Umbilical cord (tissue), 2 donors: ENCODE results near the gene METTL26. TPM values are rescaled to one million over a fixed set of nuclear protein-coding genes. Genes with fewer than 3 reads are reported as not detected.

Experiments used
- DNase-seq: peaks from one replicate; pipeline ENCODE4 v3.0.0-alpha.2; 2015; ENCODE audit warnings: low spot score
- total RNA-seq: library from RNA; depleted of rRNA; stranded (reverse); fragments of >200 nt; gene quantifications from one replicate; pipeline ENCODE4 v1.2.3, GENCODE V29; 2014; ENCODE audit warnings: low replicate concordance; ENCODE audit not compliant: insufficient read depth

The METTL26 gene
- 48.6 TPM for total RNA-seq

DNA sequence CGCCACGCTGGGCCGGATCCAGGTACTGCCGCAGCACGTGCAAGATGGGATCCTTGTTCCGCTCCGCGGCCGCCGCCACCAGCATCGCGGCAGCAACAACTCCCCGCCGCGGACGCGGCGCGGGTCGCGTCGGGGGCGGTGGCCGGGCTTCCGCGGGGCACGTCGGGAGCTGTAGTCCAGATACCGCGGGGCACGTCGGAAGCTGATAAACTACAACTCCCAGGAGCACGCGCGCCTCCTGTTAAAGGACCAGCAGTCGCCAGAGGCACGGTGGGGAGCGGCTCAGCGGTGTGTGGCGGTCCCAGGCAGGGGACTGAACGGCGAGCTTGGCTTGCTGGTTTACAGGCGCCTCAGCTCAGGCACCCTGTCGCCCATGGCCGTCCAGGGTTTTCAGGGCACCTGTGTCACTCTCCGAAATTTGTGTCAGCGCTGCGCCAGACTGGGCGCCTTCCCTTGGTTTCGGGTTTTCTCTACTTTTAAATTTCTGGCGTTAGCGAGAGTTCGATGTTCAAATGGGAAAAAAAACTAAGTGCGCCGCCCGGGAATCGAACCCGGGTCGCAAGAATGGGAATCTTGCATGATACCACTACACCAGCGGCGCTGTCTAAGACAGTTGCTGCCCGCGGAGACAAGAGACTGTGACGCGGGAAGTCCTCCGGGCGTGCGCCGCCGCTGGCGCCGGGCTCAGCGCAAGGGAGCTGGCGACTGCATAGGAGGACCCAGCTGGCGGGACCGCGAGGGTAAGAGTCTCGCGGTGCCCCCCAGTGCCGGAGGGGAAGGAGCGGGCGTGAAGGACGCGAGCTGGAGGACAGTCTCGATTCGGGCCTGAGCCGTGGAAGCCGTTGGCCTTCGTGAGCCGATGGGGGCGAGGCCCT lies at the start of gene METTL26:
Gene METTL26 (minus strand): TSS at position 100 of the 875 bp plus-strand sequence. CDS start 15 bp downstream, at position 85.
- DNase-seq = peak; percentile 97

DNA sequence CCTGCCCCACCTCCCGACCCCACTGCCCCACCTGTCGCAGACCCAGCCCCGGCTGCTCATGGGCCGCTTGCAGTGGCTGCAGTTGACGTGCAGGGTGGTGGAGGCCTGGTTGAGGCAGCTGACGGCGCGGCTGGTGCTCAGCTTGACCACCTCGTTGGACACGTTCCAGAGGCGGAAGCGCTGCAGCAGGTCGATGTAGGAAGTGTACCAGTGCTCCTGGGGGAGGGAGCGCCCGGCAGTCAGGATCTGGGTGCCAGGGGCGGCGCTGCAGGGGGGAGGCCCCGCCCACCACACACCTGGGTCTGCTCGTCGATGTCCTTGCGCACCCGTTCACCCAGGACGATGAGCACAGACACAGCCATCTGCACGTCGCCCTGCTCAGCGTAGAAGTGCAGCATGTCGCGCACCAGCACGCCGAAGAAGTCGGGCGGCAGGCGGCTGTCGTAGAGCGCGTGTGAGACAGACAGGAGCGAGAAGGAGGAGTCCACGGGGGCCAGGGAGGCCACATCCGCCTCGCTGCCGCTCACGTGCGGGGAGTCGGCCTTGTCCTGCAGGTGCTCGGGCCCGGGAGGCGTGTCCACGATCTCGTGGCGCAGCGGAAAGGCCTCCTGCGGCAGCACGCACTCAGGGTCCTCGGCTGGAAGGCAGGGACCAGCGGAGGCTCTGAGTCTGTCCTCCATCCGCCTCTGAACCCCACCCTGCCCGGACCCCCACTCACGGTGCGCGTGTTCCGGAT lies 49.0 kb upstream of the METTL26 start:
- no peak for DNase-seq

DNA sequence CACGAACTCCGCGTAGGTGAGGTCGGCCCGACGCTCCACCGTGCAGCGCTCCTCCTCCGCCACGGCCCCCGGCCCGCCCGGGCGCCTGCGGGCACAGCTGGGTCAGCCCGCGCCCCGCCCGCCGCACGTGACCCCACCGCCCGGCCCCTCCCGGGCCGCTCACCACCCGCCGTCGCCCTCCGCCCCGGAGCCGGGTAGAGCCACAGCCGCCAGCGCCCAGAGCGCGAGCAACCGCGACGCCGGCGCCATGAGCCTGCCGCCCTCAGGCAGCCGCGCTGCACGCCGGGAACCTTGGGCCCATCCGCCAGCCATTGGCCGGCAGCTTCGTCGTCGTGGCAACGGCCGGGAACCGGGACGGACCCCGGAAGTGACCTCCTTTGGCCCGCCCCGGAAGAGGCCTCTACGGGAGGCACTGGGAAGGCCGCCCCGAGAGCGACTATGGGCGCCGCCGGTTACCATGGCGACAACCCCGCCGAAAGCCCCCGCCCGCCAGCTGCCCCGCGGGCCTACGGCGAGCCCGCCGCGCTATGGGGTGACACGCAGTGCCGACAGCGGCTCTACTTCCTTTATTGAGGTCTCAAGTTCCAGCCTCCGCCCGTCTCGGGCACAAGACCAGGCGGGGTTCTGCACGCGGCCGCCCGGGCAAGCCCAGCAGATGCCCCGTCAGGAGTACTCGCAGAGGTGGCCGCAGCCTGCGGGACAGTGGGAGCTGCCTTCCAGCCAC lies 48.1 kb upstream of the METTL26 start, which contains the start of gene JMJD8:
Gene JMJD8 (minus strand): TSS at position 264 of the 724 bp plus-strand sequence. CDS start 15 bp downstream, at position 249.
- DNase-seq = peak; percentile 97

DNA sequence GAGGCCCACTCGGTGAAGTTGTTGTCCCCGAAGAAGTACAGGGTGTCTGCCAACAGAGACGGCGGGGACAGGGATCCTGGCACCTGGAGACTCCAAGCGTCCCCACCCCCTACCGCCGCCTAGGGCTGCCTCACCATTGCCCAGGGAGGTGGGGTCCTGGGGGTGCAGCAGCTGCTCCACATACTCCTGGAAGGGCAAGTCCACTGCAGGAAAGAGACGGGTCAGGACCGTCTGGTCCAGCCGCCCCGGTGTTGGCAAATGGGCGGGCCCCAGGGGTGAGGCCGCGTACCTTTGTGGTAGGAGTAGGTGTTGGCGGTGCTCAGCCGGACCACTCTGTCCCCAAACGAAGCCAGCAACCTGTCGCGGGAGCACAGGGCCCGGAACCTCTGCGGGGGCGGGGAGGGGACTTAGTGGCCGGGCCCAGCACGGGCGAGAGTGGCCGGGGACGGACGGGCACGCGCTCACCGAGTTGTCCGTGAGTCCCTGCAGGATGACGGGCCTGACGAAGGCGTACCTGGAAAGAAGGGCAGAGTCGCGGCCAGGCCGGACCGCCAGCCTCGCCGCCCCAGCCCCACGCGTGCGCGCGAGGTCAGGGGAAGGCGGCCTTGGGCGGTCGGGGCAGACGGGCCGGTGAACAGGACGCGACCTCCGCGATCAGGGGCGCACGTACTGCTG lies 47.4 kb upstream of the METTL26 start:
- no peak for DNase-seq

DNA sequence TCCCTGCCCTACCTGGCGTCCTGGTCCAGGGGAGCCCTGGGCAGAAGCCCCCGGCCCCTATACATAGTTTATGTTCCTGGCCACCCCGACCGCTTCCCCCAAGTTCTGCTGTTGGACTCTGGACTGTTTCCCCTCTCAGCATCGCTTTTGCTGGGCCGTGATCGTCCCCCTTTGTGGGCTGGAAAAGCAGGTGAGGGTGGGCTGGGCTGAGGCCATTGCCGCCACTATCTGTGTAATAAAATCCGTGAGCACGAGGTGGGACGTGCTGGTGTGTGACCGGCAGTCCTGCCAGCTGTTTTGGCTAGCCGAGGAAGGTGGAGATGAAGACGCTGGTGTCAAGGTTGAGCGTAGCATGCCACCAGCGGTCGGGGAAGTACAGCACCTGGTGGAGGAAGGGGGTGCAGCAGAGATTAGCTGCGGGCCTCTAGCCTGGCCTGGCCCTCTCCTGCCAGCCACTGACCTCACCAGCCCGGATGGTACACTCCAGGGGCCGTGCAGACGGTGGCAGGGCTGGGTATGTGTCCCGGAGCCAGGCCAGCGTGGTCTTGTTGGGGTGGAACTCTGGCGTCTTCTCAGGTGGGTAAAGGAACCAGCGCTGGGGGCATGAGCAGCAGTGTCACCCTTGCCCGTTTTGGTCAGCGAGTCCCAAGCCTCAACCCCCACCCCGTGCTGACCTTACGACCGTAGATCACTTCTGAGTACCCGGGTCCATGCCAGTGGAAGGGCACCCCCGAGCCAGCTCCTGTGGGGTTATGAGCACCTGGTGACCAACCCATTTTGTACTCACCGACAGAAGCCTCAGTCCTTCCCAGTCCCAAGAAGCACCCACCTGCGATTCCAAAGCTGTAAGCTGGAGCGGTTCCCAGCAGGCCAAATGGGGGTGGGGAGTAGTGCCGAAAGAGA lies 46.6 kb upstream of the METTL26 start:
- DNase-seq = no peak

DNA sequence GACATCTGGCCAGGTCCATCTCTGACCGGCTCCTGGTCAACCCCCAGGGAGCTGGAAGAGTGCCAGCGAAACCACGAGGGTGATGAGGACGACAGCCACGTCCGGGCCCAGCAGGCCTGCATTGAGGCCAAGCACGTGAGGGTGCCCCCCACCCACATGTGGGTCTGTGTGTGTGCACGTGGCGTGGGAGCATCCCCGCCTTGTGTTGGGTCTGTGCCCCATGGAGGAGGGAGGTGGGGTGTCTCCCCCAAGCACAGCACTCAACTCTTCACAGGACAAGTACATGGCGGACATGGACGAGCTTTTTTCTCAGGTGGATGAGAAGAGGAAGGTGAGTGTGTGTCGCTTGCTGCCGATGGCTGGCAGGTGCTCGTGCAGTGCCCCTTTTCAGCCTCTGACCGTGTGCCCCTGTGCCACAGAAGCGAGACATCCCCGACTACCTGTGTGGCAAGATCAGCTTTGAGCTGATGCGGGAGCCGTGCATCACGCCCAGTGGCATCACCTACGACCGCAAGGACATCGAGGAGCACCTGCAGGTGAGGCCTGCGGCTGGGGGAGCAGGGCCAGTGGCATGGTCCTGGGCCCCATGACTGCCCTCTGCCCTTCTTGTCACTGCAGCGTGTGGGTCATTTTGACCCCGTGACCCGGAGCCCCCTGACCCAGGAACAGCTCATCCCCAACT lies 45.8 kb upstream of the METTL26 start:
- no peak for DNase-seq

- no peak for DNase-seq
These were observed 45.1 kb upstream of the METTL26 start for GRCh38 chr16:680967-681745.

DNA sequence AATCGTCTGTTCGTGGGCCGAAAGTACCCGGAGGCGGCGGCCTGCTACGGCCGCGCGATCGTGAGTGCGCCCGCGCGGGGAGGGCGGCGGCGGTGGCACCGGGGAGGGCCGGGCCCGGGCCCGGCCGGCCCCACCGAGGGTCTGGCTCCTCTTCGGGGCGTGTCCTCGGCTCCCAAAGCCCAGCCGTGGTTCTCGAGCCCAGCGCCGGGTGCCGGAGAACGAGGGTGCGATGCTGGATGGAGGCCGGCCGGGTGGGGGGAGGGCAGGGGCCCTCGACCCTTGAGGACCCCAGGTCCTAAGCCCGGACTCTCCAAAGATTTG lies 44.5 kb upstream of the METTL26 start:
- no peak for DNase-seq

DNA sequence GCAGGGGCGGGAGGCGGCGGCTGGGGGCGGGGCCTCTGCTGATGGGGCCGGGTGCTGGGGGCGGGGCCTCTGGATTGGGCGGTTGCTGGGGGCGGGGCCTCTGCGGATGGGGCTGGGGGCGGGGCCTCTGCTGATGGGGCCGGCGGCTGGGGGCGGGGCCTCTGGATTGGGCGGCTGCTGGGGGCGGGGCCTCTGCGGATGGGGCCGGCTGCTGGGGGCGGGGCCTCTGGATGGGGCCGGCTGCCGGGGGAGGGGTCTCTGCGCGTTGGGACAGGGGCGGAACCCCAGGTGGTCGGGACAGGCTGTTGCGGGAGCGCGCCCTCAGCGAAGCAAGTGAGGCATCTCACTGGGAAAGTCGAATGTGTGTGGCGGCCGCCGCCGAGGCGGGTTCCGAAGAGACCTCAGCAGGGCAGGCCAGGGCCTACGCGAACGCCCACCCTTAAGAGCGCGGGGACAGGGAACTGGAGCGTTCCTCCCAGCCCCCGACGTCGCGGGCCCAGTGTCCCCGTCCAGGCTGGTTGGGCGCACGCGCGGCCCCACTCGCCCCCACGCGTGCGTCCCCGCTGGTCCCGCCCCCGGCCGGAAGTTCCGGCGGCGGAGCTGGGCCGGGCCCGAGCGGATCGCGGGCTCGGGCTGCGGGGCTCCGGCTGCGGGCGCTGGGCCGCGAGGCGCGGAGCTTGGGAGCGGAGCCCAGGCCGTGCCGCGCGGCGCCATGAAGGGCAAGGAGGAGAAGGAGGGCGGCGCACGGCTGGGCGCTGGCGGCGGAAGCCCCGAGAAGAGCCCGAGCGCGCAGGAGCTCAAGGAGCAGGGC lies 43.9 kb upstream of the METTL26 start, which contains the start of gene STUB1:
Gene STUB1 (plus strand): TSS at position 597 of the 811 bp plus-strand sequence. CDS start 116 bp downstream, at position 713.
- peak; percentile 86 for DNase-seq

- DNase-seq = peak; percentile 77
These were observed 43.0 kb upstream of the METTL26 start for GRCh38 chr16:678858-679813.

DNA sequence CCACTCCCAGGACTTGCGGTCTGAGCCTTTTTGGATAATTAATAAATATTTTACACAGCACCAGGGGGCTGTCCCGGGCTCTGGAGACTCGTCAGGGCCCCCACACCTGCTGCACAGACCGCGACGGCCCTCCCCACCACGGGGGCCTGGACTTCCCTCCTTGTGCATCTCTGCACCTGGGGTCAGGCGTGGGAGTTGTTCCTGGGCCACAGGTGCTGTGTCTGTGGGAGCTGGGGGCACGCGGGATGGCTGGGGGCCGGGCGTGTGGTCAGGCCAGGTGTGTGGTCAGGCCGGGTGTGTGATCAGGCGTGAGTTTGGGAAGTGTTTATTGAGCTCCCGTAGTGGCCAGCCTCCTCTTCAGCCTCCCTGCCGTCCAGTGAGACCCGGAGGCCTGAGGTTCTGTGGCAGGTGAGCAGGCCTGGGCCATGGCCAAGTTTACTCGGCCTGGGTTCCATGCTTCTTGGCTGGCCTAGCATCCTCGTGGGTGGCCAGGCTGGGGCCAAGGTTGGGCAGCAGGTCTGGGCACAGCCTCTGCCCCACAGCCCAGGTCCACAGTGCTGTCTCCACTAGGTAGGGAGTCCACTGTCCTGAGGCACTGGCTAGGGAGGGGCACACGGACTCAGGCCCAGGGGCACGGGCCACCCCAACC lies 42.2 kb upstream of the METTL26 start:
- no peak for DNase-seq

GRCh38 chr16:677316-678190 lies 41.4 kb upstream of the METTL26 start:
- no peak for DNase-seq

- peak; percentile 67 for DNase-seq
These were observed 40.8 kb upstream of the METTL26 start for GRCh38 chr16:676913-677312.

- no peak for DNase-seq
These were observed 40.4 kb upstream of the METTL26 start for GRCh38 chr16:676565-676902.

GRCh38 chr16:675884-676564 lies 39.9 kb upstream of the METTL26 start:
- DNase-seq = no peak
